SK-N-SH (cell line): Measurements from ENCODE around the gene MYCL. TPM values are rescaled to one million over a fixed set of nuclear protein-coding genes. Genes with fewer than 3 reads are reported as not detected.
A peak's percentile ranks its signal among the peaks of the same experiment; 100 is the strongest.

Experiments
- CHD2 ChIP-seq: fragments of 150-350 bp; IDR thresholded peaks from 2 replicates; pipeline ENCODE4 v1.6.1; 2018; ENCODE audit warnings: low read length; ENCODE audit not compliant: partially characterized antibody
- CTCF ChIP-seq: fragments of 200-600 bp; sonication (generic); IDR thresholded peaks from 2 replicates; pipeline ENCODE4 v1.6.1; 2017; ENCODE audit warnings: antibody characterized with exemption, mild to moderate bottlenecking, moderate library complexity
- EZH2phosphoT487 ChIP-seq: fragments of 200-600 bp; sonication (generic); IDR thresholded peaks from 2 replicates; pipeline ENCODE4 v1.6.1; 2017; ENCODE audit warnings: low read depth, mixed run types, mild to moderate bottlenecking, antibody characterized with exemption, moderate library complexity, borderline replicate concordance
- FOSL2 ChIP-seq: IDR thresholded peaks from 2 replicates; pipeline ENCODE4 v1.4.0; 2012; ENCODE audit warnings: low read depth, mild to moderate bottlenecking, moderate library complexity, borderline replicate concordance
- FOXM1 ChIP-seq: IDR thresholded peaks from 2 replicates; pipeline ENCODE4 v1.4.0; 2012; ENCODE audit warnings: low read depth, mild to moderate bottlenecking
- GABPA ChIP-seq: IDR thresholded peaks from 2 replicates; pipeline ENCODE4 v1.4.0; 2012; ENCODE audit warnings: low read depth, mild to moderate bottlenecking
- IRF3 ChIP-seq: fragments of 150-350 bp; IDR thresholded peaks from 2 replicates; pipeline ENCODE4 v1.6.1; 2016; ENCODE audit warnings: mild to moderate bottlenecking, low read depth, low read length
- JUND ChIP-seq: IDR thresholded peaks from 2 replicates; pipeline ENCODE4 v1.4.0; 2012
- MAX ChIP-seq: IDR thresholded peaks from 2 replicates; pipeline ENCODE4 v1.4.0; 2012; ENCODE audit warnings: low read depth
- MEF2A ChIP-seq: IDR thresholded peaks from 2 replicates; pipeline ENCODE4 v1.4.0; 2012; ENCODE audit warnings: low read depth, borderline replicate concordance
- MXI1 ChIP-seq: IDR thresholded peaks from 2 replicates; pipeline ENCODE4 v1.6.1; 2012; ENCODE audit warnings: mild to moderate bottlenecking, low read depth, low read length, improper control_type of control experiment
- NFIC ChIP-seq: IDR thresholded peaks from 2 replicates; pipeline ENCODE4 v1.4.0; 2012; ENCODE audit warnings: borderline replicate concordance
- NRF1 ChIP-seq: IDR thresholded peaks from 2 replicates; pipeline ENCODE4 v1.6.1; 2012; ENCODE audit warnings: low read depth, mild to moderate bottlenecking, low read length
- RAD21 ChIP-seq: IDR thresholded peaks from 2 replicates; pipeline ENCODE4 v1.6.1; 2012; ENCODE audit warnings: mild to moderate bottlenecking, low read length
- REST ChIP-seq: IDR thresholded peaks from 2 replicates; pipeline ENCODE4 v1.6.1; 2012; ENCODE audit warnings: mild to moderate bottlenecking, low read depth, low read length, moderate library complexity
- RFX5 ChIP-seq: IDR thresholded peaks from 2 replicates; pipeline ENCODE4 v1.6.1; 2012; ENCODE audit warnings: mild to moderate bottlenecking, improper control_type of control experiment, low read length
- RXRA ChIP-seq: IDR thresholded peaks from 2 replicates; pipeline ENCODE4 v1.4.0; 2012; ENCODE audit warnings: low read depth, mild to moderate bottlenecking, borderline replicate concordance
- SIN3A ChIP-seq: IDR thresholded peaks from 2 replicates; pipeline ENCODE4 v1.6.1; 2012; ENCODE audit warnings: low read depth, mild to moderate bottlenecking, low read length, moderate library complexity, borderline replicate concordance
- SMC3 ChIP-seq: IDR thresholded peaks from 2 replicates; pipeline ENCODE4 v1.6.1; 2012; ENCODE audit warnings: low read depth, low read length, improper control_type of control experiment
- TCF12 ChIP-seq: IDR thresholded peaks from 2 replicates; pipeline ENCODE4 v1.4.0; 2012
- TEAD4 ChIP-seq: IDR thresholded peaks from 2 replicates; pipeline ENCODE4 v1.4.0; 2012; ENCODE audit warnings: mild to moderate bottlenecking, borderline replicate concordance; ENCODE audit not compliant: insufficient read depth
- USF1 ChIP-seq: IDR thresholded peaks from 2 replicates; pipeline ENCODE4 v1.4.0; 2012; ENCODE audit warnings: low read depth, borderline replicate concordance
- ZBTB33 ChIP-seq: IDR thresholded peaks from 2 replicates; pipeline ENCODE4 v1.4.0; 2012; ENCODE audit warnings: low read depth, borderline replicate concordance
- polyA plus RNA-seq, 3 experiments: library from polyadenylated mRNA; depleted of rRNA; stranded (reverse); fragments of >200 nt; gene quantifications; 2 replicates each; pipeline ENCODE4 v1.2.3, GENCODE V29; 2012

MYCL gene
- polyA plus RNA-seq, 1 of the 3 experiments (the other 2 are of a cell fraction) = 0.48 TPM

- TF ChIP-seq REST (0 out of 2 replicates have a peak, but pooled peaks have one; percentile 33), GABPA (no peak), ZBTB33 (no peak), MEF2A (no peak), FOSL2 (no peak), MAX (no peak), TEAD4 (no peak), EZH2phosphoT487 (no peak), SIN3A (no peak), RAD21 (peak; percentile 26), NFIC (peak; percentile 94), NRF1 (no peak), IRF3 (no peak), TCF12 (peak; percentile 76), JUND (no peak), USF1 (no peak), CHD2 (peak; percentile 21), RXRA (no peak), SMC3 (no peak), FOXM1 (no peak), CTCF (no peak), RFX5 (no peak), MXI1 (peak; percentile 92)
- TF ChIP-seq, all 33 proteins: peak for 9
Observed at GRCh38 chr1:39845569-39846566, 55.8 kb downstream of the MYCL start (continued).
